GM23338 (cell line): Measurements from ENCODE around the gene TAF9B. TPM values are rescaled to one million over a fixed set of nuclear protein-coding genes. Genes with fewer than 3 reads are reported as not detected.
A peak's percentile ranks its signal among the peaks of the same experiment; 100 is the strongest.

Experiments
- ATAC-seq: fragments of 200-7000 bp; cut with Tn5 transposase; 3 replicates; pipeline ENCODE4 v1.9.1; 2020
- DNase-seq: peaks from one replicate; pipeline ENCODE4 v3.0.0-alpha.2; 2015; ENCODE audit warnings: low spot score
- H2AFZ ChIP-seq: fragments of 200-600 bp; sonication (generic); 2 replicates; pipeline ENCODE4 v1.8.0; 2016; ENCODE audit warnings: antibody characterized with exemption, mild to moderate bottlenecking, moderate library complexity
- H3F3A ChIP-seq: fragments of 200-600 bp; sonication (generic); replicated peaks from 2 replicates; pipeline ENCODE4 v1.8.0; 2017; ENCODE audit warnings: antibody characterized with exemption, mixed run types, low read depth
- H3K27ac ChIP-seq: fragments of 200-600 bp; sonication (generic); 2 replicates; pipeline ENCODE4 v1.6.1; 2016; ENCODE audit warnings: low read depth
- H3K27me3 ChIP-seq: fragments of 200-600 bp; sonication (generic); 2 replicates; pipeline ENCODE4 v1.8.0; 2016; ENCODE audit warnings: mild to moderate bottlenecking, mixed run types, moderate library complexity; ENCODE audit not compliant: insufficient read depth
- H3K36me3 ChIP-seq: fragments of 200-600 bp; sonication (generic); 2 replicates; pipeline ENCODE4 v1.8.0; 2016; ENCODE audit warnings: mild to moderate bottlenecking; ENCODE audit not compliant: insufficient read depth
- H3K4me1 ChIP-seq: fragments of 200-600 bp; sonication (generic); 2 replicates; pipeline ENCODE4 v1.8.0; 2016; ENCODE audit warnings: mild to moderate bottlenecking, moderate library complexity; ENCODE audit not compliant: insufficient read depth
- H3K4me2 ChIP-seq: fragments of 200-600 bp; sonication (generic); 2 replicates; pipeline ENCODE4 v1.7.1; 2017; ENCODE audit warnings: mixed run types
- H3K4me3 ChIP-seq: fragments of 200-600 bp; sonication (generic); 2 replicates; pipeline ENCODE4 v1.6.1; 2016; ENCODE audit warnings: mixed run types
- H3K79me2 ChIP-seq: fragments of 200-600 bp; sonication (generic); replicated peaks from 2 replicates; pipeline ENCODE4 v1.8.0; 2017; ENCODE audit warnings: mild to moderate bottlenecking; ENCODE audit not compliant: insufficient read depth
- H3K9me2 ChIP-seq: fragments of 200-600 bp; sonication (generic); 2 replicates; pipeline ENCODE4 v1.8.0; 2017; ENCODE audit not compliant: insufficient read depth
- H4K20me1 ChIP-seq: fragments of 200-600 bp; sonication (generic); replicated peaks from 2 replicates; pipeline ENCODE4 v1.8.0; 2017; ENCODE audit warnings: mild to moderate bottlenecking; ENCODE audit not compliant: insufficient read depth
- H3K27ac Mint-ChIP-seq: 2 replicates; pipeline ENCODE4 v1.8.0; 2020; ENCODE audit warnings: inconsistent platforms, mild to moderate bottlenecking, moderate library complexity, mixed read lengths
- H3K27me3 Mint-ChIP-seq: 3 replicates; pipeline ENCODE4 v1.8.0; 2022; ENCODE audit warnings: low read depth, mild to moderate bottlenecking, moderate library complexity, mixed read lengths, inconsistent platforms; ENCODE audit not compliant: insufficient read depth, poor library complexity
- H3K36me3 Mint-ChIP-seq: 3 replicates; pipeline ENCODE4 v1.8.0; 2021; ENCODE audit warnings: low read depth, mild to moderate bottlenecking, inconsistent platforms, moderate library complexity, mixed read lengths
- H3K4me1 Mint-ChIP-seq: 3 replicates; pipeline ENCODE4 v1.8.0; 2020; ENCODE audit warnings: mild to moderate bottlenecking, inconsistent platforms, mixed read lengths
- H3K4me3 Mint-ChIP-seq: 3 replicates; pipeline ENCODE4 v1.8.0; 2021; ENCODE audit warnings: moderate library complexity, mild to moderate bottlenecking, inconsistent platforms, mixed read lengths
- H3K9me3 Mint-ChIP-seq: 3 replicates; pipeline ENCODE4 v1.8.0; 2020; ENCODE audit warnings: moderate library complexity, mild to moderate bottlenecking, inconsistent platforms, mixed read lengths
- CTCF ChIP-seq, 2 experiments: fragments of 200-600 bp in 1 of 2; sonication (generic) in 1 of 2; conservative IDR thresholded peaks; 2 replicates each; pipeline versions ENCODE4 v1.5.1 to v1.6.1; 2016 to 2017; ENCODE audit warnings: antibody characterized with exemption in 2 of 2, low read depth in 2 of 2, mild to moderate bottlenecking in 2 of 2, moderate library complexity in 1 of 2
- EZH2 ChIP-seq: fragments of 200-600 bp; sonication (generic); IDR thresholded peaks from one replicate; pipeline ENCODE4 v1.8.0; 2017; ENCODE audit warnings: antibody characterized with exemption, mild to moderate bottlenecking, low read depth; ENCODE audit not compliant: unreplicated experiment
- EZH2phosphoT487 ChIP-seq: fragments of 200-600 bp; sonication (generic); IDR thresholded peaks from one replicate; pipeline ENCODE4 v1.8.1; 2018; ENCODE audit warnings: antibody characterized with exemption; ENCODE audit not compliant: unreplicated experiment
- POLR2AphosphoS5 ChIP-seq: IDR thresholded peaks from 2 replicates; pipeline ENCODE4 v1.6.1; 2016; ENCODE audit warnings: antibody characterized with exemption, low read depth
- REST ChIP-seq: IDR thresholded peaks from one replicate; pipeline ENCODE4 v1.6.1; 2018; ENCODE audit warnings: antibody characterized with exemption; ENCODE audit not compliant: unreplicated experiment
- ZNF462 ChIP-seq: fragments of 250-450 bp; sonication (Bioruptor Pico); IDR thresholded peaks from 2 replicates; pipeline ENCODE4 v1.5.0; 2020; ENCODE audit warnings: mild to moderate bottlenecking, moderate library complexity
- polyA plus RNA-seq: library from polyadenylated mRNA; unstranded; fragments of >200 nt; fragmentation: Nextera tagmentation; extraction: Ambion mirVana; gene quantifications from 2 replicates; pipeline ENCODE4 v1.2.1, GENCODE V29; 2016
- total RNA-seq: library from RNA; depleted of rRNA; stranded (reverse); fragments of >200 nt; shearing (Covaris generic); gene quantifications from 2 replicates; pipeline ENCODE4 v1.2.3, GENCODE V29; 2014

The TAF9B gene
- total and polyA plus RNA-seq, 2 experiments from 2014 or later: 23.1 to 37.8 TPM

DNA sequence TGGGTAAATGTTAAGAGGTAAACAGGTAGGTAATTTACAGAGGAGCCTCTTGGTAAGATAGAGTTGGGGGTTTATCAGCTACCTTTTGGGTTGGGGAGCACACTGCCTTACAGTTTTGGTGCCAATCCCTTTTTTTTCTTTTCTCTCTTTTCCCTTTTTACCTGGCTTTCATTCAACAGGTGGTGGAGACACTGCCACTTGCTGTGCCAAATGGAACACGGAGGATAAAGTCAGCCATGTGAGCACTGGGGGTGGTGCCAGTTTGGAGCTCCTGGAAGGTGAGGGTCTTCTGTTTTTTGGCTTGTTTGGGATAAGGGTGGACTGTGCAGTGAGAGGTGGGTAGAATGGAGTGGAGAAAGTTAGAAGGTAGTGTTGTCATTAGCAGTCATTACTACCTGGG is 14.3 kb downstream of the TAF9B start:
- peaks cover 77% of the 10 kb centered on the region for H3K36me3 Mint-ChIP-seq
- no peaks in the 10 kb centered on the region for H3F3A ChIP-seq
- H3K36me3 ChIP-seq: peaks cover 42% of the 10 kb centered on the region
- peaks cover 1% of the 10 kb centered on the region for H3K27me3 Mint-ChIP-seq
- H3K4me3 ChIP-seq: no peak overlapping the region
- no peak overlapping the region for H3K27ac ChIP-seq
- no peak for TF ChIP-seq REST
- no peak for TF ChIP-seq EZH2phosphoT487
- TF ChIP-seq EZH2: no peak
- no peak for TF ChIP-seq POLR2AphosphoS5
- H3K4me1 Mint-ChIP-seq: no peaks in the 10 kb centered on the region
- H2AFZ ChIP-seq: no peak overlapping the region
- H3K27me3 ChIP-seq: no peaks in the 10 kb centered on the region
- DNase-seq (no peak), ATAC-seq (no peak)
- H3K4me2 ChIP-seq: no peak overlapping the region
- H3K9me3 Mint-ChIP-seq: no peaks in the 10 kb centered on the region; the same call in 2 of the 3 replicates
- H3K4me3 Mint-ChIP-seq: no peak overlapping the region
- H3K4me1 ChIP-seq: no peaks in the 10 kb centered on the region
- H3K27ac Mint-ChIP-seq: no peak overlapping the region; the same call in 1 of the 2 replicates
- no peaks in the 10 kb centered on the region for H3K9me2 ChIP-seq
- peaks cover 4% of the 10 kb centered on the region for H4K20me1 ChIP-seq
- H3K79me2 ChIP-seq: peaks cover 10% of the 10 kb centered on the region

DNA sequence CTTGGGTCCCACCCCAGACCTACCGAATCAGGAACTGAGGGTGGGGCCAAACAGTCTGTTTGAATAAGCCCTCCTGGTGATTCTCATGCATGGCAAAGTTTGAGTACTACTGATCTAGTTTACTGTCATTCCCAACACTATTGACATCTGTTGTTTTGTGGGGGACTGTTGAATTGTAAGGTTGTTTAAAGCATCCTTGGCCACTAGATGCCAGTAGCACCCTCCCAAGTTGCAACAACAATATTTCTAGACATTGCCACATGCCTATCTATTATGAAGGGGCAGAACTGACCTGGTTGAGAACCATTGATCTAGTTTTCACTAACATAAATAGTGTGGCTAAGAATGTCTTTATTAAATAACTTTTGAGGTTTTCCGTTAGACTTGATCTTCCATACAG is 15.1 kb downstream of the TAF9B start:
- peaks cover 84% of the 10 kb centered on the region for H3K36me3 Mint-ChIP-seq
- Histone ChIP-seq H3K36me3 (peaks cover 43% of the 10 kb centered on the region), H3K27me3 (no peaks in the 10 kb centered on the region), H3K79me2 (peaks cover 10% of the 10 kb centered on the region), H3K27ac (no peak overlapping the region), H2AFZ (no peak overlapping the region), H3K4me3 (no peak overlapping the region), H3K4me1 (no peaks in the 10 kb centered on the region), H3K4me2 (no peak overlapping the region), H3K9me2 (no peaks in the 10 kb centered on the region), H3F3A (no peaks in the 10 kb centered on the region), H4K20me1 (peaks cover 4% of the 10 kb centered on the region)
- no peaks in the 10 kb centered on the region for H3K4me1 Mint-ChIP-seq
- no peaks in the 10 kb centered on the region; the same call in 2 of the 3 replicates for H3K9me3 Mint-ChIP-seq
- H3K27ac Mint-ChIP-seq: no peak overlapping the region
- no peak overlapping the region for H3K4me3 Mint-ChIP-seq
- no peak for TF ChIP-seq ZNF462 (CRISPR knock-in tag)
- peak; percentile 22; a peak in 3 of 4 replicates for TF ChIP-seq CTCF (conservative IDR thresholded peaks at IDR 0.05; ENCODE audit: low read depth in 2 of 2)
- no peak for DNase-seq
- no peak for ATAC-seq
- peaks cover 1% of the 10 kb centered on the region for H3K27me3 Mint-ChIP-seq
